ENCODE data around the gene METTL16. TPM values are rescaled to one million over a fixed set of nuclear protein-coding genes. Genes with fewer than 3 reads are reported as not detected.

The METTL16 gene
- total RNA-seq, 1 donor from 2014 or later: 38.6 TPM

Small RNAs within 50 kb of the gene (small RNA-seq; reads per million reads assigned to genes)
- gene AC006435.3 (ENCODE audit: low replicate concordance): not detected
- not detected for gene AC006435.4 (ENCODE audit: low replicate concordance)
- not detected for gene AC006435.5 (ENCODE audit: low replicate concordance)

Other genes starting within 250 kb of the METTL16 start
- gene SMG6, start 208.1 kb downstream of the METTL16 start, total RNA-seq: 42.9 TPM
- 19.2 TPM for gene SRR, start 207.9 kb downstream of the METTL16 start, total RNA-seq
- 77.8 TPM for gene TSR1, start 175.4 kb downstream of the METTL16 start, total RNA-seq
- 53.0 TPM for gene SGSM2, start 174.4 kb downstream of the METTL16 start, total RNA-seq
- 10.2 TPM for gene MNT, start 110.8 kb downstream of the METTL16 start, total RNA-seq
- 184 TPM for gene PAFAH1B1, start 81.8 kb upstream of the METTL16 start, total RNA-seq
- gene CLUH, start 199.9 kb upstream of the METTL16 start, total RNA-seq: 53.1 TPM
- gene CCDC92B, start 237.8 kb upstream of the METTL16 start, total RNA-seq: 0.21 TPM